Limb (tissue), 2 donors: Measurements from ENCODE around the gene CATSPER4.

Experiments
- DNase-seq, 2 donors: peaks; one replicate each; pipeline ENCODE4 v3.0.0-alpha.2; 2016; ENCODE audit errors: extremely low spot score in 2 of 2

Gene CATSPER4

DNA sequence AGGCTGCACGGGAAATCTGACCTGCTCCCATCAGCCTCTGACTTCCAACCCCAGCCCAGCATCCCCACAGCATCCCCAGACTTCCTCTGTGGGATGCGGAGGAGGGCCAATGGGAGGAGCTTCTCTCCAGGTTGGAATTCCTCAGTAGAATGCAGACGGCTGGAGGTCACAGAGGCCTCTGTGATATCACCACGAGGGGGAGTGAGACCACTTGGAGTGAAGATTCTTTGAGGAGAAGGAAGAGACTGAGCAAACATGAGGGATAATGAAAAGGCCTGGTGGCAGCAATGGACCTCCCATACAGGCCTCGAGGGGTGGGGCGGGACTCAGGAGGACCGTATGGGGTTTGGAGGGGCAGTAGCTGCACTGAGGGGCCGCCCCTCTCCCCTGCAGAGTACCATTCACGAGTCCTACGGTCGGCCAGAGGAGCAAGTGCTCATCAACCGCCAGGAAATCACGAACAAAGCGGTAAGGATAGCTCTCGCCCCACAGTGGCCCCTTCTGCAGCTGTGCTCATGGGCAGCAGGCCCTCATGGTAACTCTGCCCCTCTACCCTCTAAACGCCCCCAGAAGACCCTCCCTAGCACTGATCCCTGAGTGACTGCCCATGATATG is at the start of gene CATSPER4:
Gene CATSPER4 (plus strand): TSS at position 230 of the 615 bp plus-strand sequence. CDS start 26 bp downstream, at position 256.
- DNase-seq = no peak

DNA sequence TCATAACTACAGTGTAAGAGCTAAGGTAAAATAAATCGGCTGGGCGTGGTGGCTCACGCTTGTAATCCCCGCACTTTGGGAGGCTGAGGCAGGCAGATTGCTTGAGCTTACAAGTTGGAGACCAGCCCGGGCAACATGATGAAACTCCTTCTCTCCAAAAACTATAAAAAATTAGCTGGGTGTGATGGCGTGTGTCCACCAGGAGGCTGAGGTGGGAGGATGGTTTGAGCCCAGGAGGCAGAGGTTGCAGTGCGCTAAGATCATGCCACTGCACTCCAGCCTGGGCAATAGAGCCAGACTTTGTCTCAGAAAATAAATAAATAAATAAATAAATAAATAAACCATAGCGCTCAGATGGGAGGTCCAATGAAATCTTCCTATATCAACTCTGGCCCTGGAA is 48.2 kb upstream of the CATSPER4 start:
- no peak for DNase-seq

DNA sequence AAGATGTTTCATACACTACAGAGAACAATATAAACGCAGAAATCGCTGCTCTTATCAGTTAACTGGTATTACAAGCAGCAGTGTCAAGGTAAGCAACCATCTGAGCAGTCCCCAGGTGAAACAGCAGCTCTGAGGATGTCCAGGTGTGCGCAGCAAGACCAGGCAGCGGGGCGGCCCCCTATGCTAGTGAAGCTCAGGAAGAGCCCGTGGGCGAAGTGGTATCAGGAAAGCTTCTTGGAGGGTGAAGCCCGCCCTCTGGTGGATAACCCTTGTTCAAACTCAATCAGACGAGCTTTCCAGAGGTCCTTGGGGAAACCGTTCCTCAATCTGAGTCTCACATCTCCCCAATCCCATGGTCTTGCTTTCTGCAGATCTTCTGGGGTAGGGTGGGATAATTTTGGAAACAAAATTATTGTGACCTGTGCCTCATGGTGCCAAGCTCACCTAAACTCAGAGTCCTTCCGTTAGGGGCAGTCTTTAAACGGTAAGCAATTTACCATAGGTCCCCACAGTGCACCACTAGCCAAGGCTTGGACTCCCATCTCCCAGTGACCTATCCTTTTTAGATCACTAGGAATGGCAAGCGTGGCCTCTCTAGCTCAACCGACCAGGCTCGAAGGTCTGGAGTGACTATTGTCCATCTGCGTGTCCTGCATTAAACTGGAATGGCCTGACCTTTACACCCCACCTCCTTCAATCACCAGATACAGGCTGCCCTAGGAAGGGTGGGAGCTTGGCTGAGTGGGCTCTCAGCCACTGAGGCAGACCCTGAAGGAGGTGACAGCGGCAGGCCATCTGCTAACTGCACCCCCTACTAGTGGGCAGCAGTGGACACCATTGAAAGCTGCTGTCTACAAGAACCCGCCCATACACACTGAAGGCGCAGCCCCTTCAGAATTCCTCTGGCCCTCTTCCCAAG is 45.1 kb upstream of the CATSPER4 start:
- DNase-seq = peak; percentile 67 to 83

DNA sequence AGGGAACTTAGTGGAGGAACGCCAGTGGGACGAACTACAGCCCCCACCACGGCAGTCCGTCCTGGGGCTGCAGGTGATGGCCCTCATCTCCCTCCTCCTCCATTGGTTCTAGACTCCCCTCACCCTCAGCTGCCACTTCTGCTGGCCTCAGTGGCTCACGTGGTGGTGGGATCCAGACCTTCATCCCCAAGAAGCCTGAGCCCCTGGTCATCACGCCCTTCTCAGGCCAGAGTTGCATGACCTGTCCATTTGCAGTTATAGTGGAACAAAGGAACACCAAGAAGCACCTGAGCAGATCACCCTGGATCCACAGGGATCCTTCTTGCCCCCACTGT is 44.5 kb upstream of the CATSPER4 start:
- DNase-seq = no peak

DNA sequence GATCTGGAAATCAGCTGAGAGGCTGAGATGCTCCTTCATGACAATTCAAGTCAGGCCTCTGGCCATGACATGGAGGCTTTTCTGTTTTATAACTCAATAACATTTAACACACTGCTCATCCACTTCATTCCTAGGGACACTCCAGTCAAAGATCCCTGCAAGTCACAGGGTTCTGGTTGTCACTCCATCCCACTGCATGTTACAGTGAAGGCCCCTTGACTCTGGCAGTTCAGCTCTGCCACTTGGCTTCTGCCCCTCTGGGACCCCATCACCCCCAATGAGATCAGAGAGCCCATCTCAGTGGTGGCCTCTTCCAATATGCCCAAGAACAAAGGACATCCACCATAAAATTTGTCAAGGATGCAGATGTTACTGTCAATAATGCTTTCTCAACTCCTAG is 41.5 kb upstream of the CATSPER4 start:
- DNase-seq = peak in 1 of 2 donors; percentile 2

DNA sequence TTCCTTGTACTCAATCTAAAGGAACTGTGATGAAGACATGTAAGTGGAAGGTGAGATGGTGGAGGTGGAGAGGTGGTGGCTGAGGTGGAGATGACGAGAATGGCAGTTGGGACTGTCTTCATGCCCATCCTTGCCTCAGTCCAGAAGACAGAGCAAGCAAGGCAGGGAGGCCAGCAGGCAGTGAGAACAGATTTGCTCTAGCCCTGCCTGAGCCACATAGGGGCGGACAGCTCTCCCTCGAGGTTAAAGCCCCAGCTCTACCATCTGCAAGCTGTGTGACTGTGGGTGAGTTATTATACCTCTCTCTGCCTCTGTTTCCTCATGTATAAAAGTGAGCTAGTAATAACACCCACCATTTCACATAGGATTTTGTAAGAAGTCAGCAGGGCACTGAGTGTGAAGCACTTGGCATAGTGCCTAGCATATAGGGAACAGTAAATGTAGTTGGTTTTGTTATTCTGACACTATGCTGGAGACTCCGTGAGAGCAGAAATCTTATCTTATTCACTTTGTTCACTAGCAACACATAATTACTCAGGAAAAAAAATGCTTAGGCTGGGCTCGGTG is 36.4 kb upstream of the CATSPER4 start:
- DNase-seq = no peak

DNA sequence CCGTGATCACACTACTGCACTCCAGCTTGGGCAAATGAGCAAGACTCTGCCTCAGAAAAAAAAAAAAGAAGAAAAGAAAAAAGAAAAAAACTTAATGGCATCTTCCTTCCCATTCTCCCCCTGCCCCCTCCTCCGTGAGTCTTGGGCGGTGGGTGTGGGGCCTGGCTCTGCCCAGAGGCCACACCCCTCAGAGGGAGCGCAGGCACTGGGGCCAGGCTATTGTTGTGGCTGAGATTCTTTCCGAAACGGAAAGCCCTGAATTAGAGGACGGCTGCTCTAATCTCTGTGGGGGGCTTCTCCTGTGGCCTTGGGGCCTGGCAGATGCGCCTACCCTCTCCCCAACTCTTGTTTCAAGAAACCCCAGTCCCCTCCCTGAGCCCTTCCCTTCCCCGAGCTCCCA is 35.7 kb upstream of the CATSPER4 start:
- no peak for DNase-seq

DNA sequence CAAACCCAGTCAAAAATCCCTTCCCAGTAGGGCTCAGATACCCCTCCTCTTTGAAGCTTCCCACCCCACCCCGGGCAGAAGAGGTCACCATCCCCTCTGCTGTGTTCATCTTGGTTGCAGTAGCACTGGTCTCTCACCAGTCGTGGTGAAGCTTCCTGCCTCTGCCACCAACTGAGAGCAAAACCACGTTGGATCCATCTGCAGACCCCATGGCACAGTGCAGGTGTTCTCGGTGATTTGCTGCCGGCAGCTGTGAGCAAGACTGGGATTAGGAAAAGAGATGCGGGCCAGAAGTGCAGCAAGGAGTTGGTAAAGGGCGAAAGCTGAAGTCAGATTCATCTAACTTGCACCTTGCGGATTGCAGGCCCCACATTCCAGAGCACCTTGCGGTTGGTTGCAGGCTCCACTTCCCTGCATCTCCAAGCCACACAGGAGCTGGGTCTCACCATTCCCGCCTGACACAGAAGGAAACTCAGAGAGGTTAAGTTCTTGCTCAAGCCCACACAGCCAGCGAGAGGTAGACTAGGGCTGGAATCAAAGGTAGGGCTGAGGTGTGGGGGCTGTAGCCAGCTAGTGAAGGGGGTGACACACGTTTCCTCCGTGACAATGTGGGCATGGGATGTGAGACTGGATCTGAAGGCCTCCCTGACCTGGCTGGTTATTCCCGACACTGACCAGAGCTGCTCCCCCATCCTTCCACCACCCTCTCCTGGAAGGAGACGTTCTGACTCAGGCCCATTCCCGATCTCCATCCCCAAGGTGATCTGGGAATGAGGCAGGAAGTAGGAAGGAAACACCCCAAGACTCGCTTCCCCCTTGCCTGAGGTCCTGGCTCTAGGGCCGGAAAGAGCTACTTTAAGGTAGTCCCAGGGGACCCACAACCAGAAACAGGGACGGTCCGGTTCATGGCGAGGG is 34.8 kb upstream of the CATSPER4 start:
- peak in 1 of 2 donors; percentile 31 for DNase-seq

DNA sequence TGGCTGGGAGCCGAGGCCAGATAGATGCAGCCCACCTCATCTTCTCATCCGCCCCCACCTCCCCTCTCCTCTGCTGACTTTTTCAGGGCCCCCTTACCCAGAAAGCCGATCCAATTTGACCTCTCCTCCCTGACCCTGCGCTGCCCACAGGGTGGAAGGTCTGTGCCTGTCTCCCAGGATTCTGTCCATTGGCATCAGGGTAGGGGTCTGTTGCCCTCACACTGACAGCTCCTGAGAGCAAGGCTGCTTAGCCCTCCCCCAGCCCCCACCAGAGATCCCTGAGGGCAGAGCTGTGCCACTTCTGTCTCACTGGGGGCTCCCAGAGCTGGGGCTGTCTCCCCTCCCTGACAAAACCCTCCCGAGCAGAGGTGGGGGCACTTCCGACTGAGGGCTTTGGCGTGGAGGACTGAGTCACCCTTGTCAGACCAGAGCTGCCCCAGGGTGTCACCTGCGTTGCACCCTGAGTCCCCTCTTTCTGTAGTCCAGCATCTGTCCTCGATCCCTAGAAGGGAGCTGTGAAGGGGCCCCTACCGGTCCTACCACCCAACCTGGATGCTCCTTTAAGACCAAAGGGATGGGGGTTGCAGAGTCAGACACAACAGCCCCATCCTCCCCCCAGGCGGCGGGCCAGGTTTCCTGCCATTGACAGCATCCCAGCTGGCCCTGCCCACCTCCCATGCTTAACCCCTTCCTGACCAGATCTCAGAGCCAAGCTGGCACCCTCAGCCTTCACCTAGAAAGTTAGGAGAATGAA is 33.9 kb upstream of the CATSPER4 start:
- DNase-seq = peak in 1 of 2 donors; percentile 55

DNA sequence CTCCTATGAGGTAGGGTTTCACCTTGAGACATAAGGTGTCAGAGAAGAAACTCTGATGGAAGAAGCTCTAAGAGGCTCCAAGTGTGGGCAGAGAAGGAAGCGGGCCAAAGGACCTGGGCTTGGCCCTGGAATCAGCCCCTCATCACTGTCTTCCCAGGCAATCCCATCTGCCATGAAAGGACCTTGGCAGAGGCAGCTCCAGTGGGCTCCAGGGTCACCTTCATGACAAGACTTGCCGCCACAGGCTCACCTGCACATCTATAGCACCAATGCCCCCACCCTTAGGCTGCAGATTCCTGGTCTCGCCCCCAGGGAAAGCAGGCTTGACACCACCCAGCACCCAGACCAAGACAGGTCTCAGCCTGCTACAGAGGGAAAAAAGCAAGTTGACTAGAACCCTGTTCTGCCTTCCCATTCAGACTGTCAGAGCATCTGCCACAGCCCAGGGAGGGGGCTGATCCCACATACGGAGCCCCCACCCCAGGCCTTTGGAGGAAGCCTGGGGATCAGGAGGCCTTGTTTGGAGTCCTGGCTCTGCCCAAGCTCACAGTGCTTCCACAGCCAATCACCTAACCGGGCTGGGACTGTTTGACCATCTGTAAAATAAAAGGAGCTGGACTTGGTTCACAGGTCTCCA is 32.0 kb upstream of the CATSPER4 start:
- DNase-seq = no peak

DNA sequence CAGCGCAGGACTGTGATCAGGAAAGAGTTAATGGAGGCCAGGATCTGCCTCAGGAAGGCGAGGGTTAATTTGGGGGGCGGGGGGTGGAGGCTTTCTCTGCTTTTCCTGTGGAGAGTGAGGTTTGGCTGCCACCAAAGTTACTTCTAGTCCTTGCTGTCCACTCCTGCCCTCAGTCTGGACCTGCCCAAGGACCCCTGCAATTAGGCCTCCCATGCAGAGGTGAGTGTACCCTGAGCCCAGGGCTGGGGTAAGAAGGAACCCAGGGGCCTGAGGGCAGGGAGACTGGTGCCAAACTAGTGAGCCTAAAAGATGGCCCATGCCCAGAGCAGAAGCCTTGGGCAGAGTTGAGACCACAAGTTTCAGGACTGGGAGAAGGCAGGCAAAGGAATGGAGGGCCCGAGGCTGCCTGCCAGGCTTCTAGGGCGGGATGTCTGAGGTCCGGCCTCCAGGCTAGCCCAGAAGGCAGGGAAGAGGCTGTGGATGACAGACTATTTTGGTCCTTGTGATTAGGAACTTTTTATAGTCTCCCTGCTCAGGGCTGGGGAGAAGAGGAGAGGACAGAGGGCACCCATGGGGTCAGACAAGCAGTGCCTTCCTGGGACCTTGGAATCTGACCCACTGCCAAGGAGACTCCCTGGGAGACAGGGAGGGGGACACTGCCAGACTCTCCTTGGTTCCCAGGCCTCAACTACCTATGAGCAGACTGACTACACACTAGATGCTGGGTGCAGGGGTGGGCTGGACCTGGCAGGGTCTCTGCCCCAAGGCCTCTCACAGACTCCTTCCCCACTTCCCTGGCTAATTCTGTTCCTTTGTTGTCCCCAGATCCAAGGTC is 31.3 kb upstream of the CATSPER4 start, which contains the start of gene FAM110D:
Gene FAM110D (plus strand): TSS at position 172 of the 835 bp plus-strand sequence. CDS start 2,213 bp downstream, outside the sequence.
- DNase-seq = peak in 1 of 2 donors; percentile 36

DNA sequence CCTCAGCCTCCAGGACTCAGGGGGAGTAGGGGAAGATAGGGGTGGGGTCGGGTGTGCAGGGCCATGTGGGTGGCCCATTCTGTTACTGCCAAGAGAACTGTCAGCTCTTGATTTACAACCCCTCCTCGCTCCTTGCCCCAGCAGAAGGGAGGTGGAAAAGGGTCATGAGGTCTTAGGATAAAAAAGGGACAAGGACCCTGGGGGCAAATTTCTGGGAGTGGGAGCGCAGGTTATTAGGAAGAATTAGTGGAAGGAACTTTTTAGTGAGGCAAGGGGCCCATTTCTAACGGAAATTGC is 30.7 kb upstream of the CATSPER4 start:
- no peak for DNase-seq

DNA sequence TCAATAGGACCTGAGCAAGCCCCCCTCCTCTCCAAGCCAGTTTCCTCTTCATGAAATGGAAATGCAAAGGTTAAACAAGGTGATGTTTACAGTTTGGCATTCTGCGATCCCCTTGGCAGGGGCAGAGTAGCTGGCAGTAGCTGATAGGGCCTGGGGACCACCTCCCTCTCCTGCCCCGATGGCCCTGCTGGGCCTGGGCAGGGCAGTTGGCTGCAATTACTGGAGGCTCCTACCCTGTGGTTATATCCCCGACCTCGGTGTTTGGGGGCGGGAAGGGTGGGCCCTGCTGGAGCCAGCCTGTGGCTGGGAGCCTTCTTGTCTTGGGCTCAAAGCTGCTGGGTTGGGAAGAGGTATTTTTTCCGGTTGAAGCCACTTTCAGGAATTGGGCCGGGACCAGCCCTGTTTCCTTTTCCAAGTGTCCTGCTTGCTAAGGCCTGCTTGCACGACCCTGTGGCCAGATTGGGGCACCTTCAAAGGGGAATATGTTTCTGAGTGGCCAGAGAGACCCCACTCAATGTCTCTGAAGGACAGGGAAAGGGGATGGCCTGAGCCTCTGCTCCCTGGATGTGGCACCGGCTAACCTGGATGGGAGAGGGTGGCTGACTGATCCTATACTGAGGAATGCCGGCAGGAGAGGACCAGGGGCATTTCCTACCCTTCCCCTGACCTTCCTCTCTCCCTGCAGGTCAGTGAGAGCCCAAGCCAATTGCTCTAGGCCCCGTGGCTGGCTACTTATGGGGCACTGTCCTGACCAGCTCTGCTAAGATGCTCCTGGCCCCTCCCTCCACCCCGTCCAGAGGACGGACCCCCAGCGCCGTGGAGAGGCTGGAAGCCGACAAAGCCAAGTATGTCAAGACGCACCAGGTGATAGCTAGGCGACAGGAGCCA is 29.6 kb upstream of the CATSPER4 start:
- no peak for DNase-seq

DNA sequence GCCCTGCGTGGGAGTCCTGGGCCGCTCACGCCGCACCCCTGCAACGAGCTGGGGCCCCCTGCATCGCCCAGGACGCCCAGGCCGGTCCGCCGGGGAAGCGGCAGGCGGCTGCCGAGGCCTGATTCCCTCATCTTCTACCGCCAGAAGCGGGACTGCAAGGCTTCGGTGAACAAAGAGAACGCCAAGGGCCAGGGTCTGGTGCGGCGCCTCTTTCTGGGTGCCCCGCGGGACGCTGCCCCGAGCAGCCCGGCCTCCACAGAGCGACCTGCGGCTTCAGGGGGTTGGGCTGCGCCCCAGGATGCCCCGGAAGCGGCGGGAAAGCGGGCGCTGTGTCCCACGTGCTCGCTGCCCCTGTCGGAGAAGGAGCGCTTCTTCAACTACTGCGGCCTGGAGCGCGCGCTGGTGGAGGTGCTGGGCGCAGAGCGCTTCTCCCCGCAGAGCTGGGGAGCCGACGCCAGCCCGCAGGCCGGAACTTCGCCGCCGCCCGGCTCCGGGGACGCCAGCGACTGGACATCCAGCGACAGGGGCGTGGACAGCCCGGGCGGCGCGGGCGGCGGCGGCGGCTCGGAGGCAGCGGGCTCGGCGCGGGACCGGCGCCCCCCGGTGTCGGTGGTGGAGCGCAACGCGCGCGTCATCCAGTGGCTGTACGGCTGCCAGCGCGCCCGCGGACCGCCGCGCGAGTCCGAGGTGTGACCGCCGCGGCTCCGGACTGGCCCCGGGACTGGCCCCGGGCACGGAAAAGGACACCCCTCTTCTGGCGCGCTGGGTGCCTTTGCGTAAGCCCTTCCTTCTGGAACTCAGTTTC is 28.8 kb upstream of the CATSPER4 start:
- peak; percentile 29 to 82 for DNase-seq

DNA sequence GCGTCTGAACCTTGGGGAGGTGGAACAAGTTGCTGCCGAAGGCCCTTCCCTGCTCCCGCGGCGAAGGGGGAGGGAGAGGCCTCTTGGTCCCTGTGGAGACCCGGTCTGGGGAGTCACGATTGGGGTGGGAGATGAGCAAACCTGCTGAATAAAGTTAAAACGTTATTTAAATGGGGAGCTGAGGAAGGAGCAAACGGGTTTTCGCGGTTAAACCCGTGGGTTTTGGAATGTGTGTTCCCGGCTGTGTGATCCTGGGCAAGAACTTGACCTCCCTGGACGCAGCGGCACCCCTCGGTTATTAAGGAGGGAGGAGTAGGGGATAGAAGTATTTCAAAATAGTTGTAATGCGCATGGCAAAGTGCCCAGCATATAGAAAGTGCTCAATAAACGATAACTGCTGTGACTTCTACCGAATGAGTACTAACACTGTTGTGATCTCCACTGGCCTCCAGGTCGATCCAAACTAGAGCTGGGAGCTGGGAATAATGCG is 28.1 kb upstream of the CATSPER4 start:
- DNase-seq = no peak

DNA sequence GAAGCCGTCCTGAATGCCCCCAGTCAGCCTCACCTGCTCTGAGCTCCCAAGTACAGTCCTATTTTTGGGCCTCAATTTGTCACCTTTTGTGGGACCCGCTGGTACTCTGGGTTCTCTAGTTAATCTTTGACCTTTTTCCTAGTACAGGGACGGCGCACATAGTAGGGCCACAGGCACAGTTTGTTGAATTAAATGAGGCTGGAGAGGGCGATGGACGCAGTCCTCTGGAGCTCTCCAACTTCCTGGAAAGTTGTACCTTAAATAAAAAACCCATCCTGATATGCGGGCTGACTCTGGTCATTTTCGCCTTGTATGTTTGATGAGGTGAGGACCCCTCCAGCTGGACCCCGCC is 26.7 kb upstream of the CATSPER4 start:
- no peak for DNase-seq

DNA sequence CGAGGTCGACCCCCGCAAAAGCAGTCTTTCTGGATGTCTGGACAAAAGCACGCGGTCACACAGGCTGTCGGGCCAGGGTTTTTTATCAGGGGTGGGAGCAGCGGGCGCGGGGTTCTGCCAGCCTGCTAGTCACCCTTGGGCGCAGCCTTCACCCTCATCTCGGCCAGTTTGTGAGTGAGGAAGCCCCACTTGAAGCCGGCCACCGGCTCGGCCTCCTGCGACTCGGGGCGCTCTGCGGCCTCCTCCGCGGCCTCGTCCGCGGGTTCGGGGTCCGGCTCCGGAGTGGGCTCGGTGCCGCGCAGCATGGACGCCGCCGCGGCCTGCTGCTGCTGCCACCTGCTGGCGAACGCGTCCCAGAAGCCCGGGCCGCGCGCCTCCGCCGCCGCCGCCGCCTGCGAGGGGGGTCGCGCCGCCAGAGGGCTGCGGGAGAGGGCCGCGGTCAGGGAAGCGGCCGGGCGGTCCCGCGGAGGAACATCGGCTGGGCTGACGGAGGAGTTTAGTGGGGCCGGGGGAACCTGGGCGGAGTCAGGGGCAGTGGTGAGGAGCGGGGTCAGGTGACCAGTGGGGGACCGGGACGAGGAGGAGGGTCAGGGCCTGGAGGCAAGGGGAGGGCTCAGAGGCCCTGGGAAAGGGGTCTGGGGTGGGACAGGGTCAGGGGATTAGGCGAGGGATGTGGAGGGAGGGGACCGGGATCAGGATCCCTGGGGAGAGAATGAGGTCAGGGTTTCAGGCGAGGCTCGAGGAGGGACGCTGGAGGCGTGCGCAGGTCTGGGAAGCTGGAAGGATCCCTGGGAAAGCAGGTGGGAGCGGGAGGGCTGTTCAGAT is 26.2 kb upstream of the CATSPER4 start:
- DNase-seq = peak; percentile 24 to 81
